SK-N-SH treated with all-trans-retinoic acid at 6 μM for 48 hours (cell line): ENCODE data around the gene NPPA.

Experiments
- ATAC-seq: fragments of 200-7000 bp; cut with Tn5 transposase; 3 replicates; pipeline ENCODE4 v1.9.1; 2020; ENCODE audit warnings: mild to moderate bottlenecking, moderate library complexity
- ARNTL ChIP-seq: fragments of 450-650 bp; formaldehyde crosslinking; IDR thresholded peaks from 2 replicates; pipeline ENCODE4 v1.5.0; 2020; ENCODE audit warnings: low read depth, mild to moderate bottlenecking, moderate library complexity, borderline replicate concordance
- BACH2 ChIP-seq: fragments of 250-450 bp; sonication (Bioruptor Pico); IDR thresholded peaks from 2 replicates; pipeline ENCODE4 v1.9.0; 2021; ENCODE audit warnings: mild to moderate bottlenecking, borderline replicate concordance
- CSDC2 ChIP-seq: fragments of 250-450 bp; sonication (Bioruptor Pico); IDR thresholded peaks from 2 replicates; pipeline ENCODE4 v1.5.0; 2020; ENCODE audit warnings: mild to moderate bottlenecking, moderate library complexity
- GLIS3 ChIP-seq: fragments of 250-450 bp; sonication (Bioruptor Pico); IDR thresholded peaks from 2 replicates; pipeline ENCODE4 v1.5.0; 2020; ENCODE audit warnings: mild to moderate bottlenecking, moderate library complexity
- ISL1 ChIP-seq: fragments of 250-450 bp; sonication (Bioruptor Pico); IDR thresholded peaks from 2 replicates; pipeline ENCODE4 v2.1.2; 2022; ENCODE audit warnings: mild to moderate bottlenecking, moderate library complexity
- OSR1 ChIP-seq: fragments of 250-450 bp; sonication (Bioruptor Pico); IDR thresholded peaks from 2 replicates; pipeline ENCODE4 v1.8.0; 2022; ENCODE audit warnings: moderate library complexity, mild to moderate bottlenecking, inconsistent platforms
- PATZ1 ChIP-seq: fragments of 250-450 bp; sonication (Bioruptor Pico); IDR thresholded peaks from 2 replicates; pipeline ENCODE4 v1.8.0; 2020; ENCODE audit warnings: mild to moderate bottlenecking, moderate library complexity, borderline replicate concordance
- POU6F1 ChIP-seq: fragments of 250-450 bp; sonication (Bioruptor Pico); IDR thresholded peaks from 2 replicates; pipeline ENCODE4 v1.8.0; 2021; ENCODE audit warnings: low read depth, mild to moderate bottlenecking, moderate library complexity, borderline replicate concordance
- PPARA ChIP-seq: fragments of 250-450 bp; sonication (Bioruptor Pico); IDR thresholded peaks from 2 replicates; pipeline ENCODE4 v1.5.0; 2020; ENCODE audit warnings: mild to moderate bottlenecking, borderline replicate concordance
- SNAI2 ChIP-seq: fragments of 250-450 bp; sonication (Bioruptor Pico); IDR thresholded peaks from 2 replicates; pipeline ENCODE4 v1.5.0; 2020; ENCODE audit warnings: mild to moderate bottlenecking, moderate library complexity
- TCF4 ChIP-seq: fragments of 250-450 bp; sonication (Bioruptor Pico); IDR thresholded peaks from 2 replicates; pipeline ENCODE4 v1.8.0; 2021; ENCODE audit warnings: mild to moderate bottlenecking, moderate library complexity, borderline replicate concordance
- TOX ChIP-seq: fragments of 250-450 bp; sonication (Bioruptor Pico); IDR thresholded peaks from 2 replicates; pipeline ENCODE4 v1.8.0; 2021; ENCODE audit warnings: mild to moderate bottlenecking, moderate library complexity, borderline replicate concordance
- TSHZ2 ChIP-seq: fragments of 250-450 bp; sonication (Bioruptor Pico); IDR thresholded peaks from 2 replicates; pipeline ENCODE4 v1.5.0; 2020; ENCODE audit warnings: mild to moderate bottlenecking, moderate library complexity
- ZC3H10 ChIP-seq: fragments of 250-450 bp; sonication (Bioruptor Pico); IDR thresholded peaks from 2 replicates; pipeline ENCODE4 v1.5.1; 2021; ENCODE audit warnings: mild to moderate bottlenecking, moderate library complexity
- ZFP3 ChIP-seq: fragments of 250-450 bp; sonication (Bioruptor Pico); IDR thresholded peaks from 2 replicates; pipeline ENCODE4 v1.5.0; 2020; ENCODE audit warnings: mild to moderate bottlenecking, moderate library complexity
- ZFP30 ChIP-seq: fragments of 450-650 bp; formaldehyde crosslinking; IDR thresholded peaks from 2 replicates; pipeline ENCODE4 v1.5.0; 2022; ENCODE audit warnings: mild to moderate bottlenecking, moderate library complexity
- ZNF565 ChIP-seq: fragments of 450-650 bp; formaldehyde crosslinking; conservative IDR thresholded peaks from 2 replicates; pipeline ENCODE4 v1.5.0; 2020; ENCODE audit warnings: low read depth, mild to moderate bottlenecking, moderate library complexity
- ZNF70 ChIP-seq: fragments of 450-650 bp; formaldehyde crosslinking; IDR thresholded peaks from 2 replicates; pipeline ENCODE4 v1.5.0; 2020; ENCODE audit warnings: mild to moderate bottlenecking, moderate library complexity
- TF ChIP-seq, protein P1 (sequence below): fragments of 250-450 bp; sonication (Bioruptor Pico); IDR thresholded peaks from 2 replicates; pipeline ENCODE4 v1.5.1; 2021; ENCODE audit warnings: mild to moderate bottlenecking, moderate library complexity
- TF ChIP-seq, protein P2 (sequence below): fragments of 250-450 bp; sonication (Bioruptor Pico); IDR thresholded peaks from 2 replicates; pipeline ENCODE4 v1.5.1; 2020; ENCODE audit warnings: low read depth, mild to moderate bottlenecking, moderate library complexity

Gene NPPA

GRCh38 chr1:11799099-11799498 is 48.5 kb downstream of the NPPA start:
- no peak for ATAC-seq
- TF ChIP-seq BACH2 (CRISPR knock-in tag) (no peak), ZNF70 (CRISPR knock-in tag) (no peak), PATZ1 (CRISPR knock-in tag) (no peak), OSR1 (CRISPR knock-in tag) (no peak), SNAI2 (CRISPR knock-in tag) (no peak), ZNF565 (CRISPR knock-in tag) (no peak), ISL1 (CRISPR knock-in tag) (no peak), ZFP3 (CRISPR knock-in tag) (no peak), ZC3H10 (CRISPR knock-in tag) (no peak), ARNTL (CRISPR knock-in tag) (no peak)
- TF ChIP-seq, protein P1, sequence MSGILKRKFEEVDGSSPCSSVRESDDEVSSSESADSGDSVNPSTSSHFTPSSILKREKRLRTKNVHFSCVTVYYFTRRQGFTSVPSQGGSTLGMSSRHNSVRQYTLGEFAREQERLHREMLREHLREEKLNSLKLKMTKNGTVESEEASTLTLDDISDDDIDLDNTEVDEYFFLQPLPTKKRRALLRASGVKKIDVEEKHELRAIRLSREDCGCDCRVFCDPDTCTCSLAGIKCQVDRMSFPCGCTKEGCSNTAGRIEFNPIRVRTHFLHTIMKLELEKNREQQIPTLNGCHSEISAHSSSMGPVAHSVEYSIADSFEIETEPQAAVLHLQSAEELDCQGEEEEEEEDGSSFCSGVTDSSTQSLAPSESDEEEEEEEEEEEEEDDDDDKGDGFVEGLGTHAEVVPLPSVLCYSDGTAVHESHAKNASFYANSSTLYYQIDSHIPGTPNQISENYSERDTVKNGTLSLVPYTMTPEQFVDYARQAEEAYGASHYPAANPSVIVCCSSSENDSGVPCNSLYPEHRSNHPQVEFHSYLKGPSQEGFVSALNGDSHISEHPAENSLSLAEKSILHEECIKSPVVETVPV = no peak
- TF ChIP-seq, all 23 proteins: peak for 0

DNA sequence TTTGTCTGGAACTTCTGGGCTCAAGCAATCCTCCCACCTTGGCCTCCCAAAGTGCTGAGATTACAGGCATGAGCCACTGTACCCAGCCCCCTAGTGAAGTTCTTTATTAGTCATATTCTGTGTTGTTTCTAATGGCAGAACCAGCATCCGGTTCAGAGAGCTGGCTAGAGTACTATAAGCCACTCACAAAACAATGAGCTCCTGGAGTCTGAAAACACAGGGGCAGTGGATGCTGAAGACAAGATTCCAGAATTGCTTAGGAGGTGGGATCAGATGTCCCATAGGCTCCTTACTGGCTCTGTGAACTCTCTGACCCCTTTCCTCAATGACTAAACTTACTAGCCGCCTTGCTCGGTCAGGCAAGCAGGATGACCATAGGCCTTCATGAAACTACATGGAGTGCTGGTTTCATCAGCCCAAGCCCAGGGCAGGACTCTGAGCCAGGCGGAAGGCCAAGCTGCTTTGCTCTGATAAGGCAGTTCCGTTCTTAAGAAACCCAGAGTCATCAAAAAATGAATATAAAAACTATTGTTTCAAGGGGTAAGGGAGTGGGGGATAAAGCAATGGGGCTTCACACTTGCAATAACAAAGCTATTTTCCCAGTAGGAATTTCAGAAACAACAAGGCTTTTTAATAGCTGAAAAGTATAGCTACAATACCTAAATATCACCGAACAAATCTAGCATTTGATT is 49.9 kb downstream of the NPPA start:
- TF ChIP-seq GLIS3 (CRISPR knock-in tag) (no peak), ARNTL (CRISPR knock-in tag) (no peak)
- no peak for ATAC-seq

DNA sequence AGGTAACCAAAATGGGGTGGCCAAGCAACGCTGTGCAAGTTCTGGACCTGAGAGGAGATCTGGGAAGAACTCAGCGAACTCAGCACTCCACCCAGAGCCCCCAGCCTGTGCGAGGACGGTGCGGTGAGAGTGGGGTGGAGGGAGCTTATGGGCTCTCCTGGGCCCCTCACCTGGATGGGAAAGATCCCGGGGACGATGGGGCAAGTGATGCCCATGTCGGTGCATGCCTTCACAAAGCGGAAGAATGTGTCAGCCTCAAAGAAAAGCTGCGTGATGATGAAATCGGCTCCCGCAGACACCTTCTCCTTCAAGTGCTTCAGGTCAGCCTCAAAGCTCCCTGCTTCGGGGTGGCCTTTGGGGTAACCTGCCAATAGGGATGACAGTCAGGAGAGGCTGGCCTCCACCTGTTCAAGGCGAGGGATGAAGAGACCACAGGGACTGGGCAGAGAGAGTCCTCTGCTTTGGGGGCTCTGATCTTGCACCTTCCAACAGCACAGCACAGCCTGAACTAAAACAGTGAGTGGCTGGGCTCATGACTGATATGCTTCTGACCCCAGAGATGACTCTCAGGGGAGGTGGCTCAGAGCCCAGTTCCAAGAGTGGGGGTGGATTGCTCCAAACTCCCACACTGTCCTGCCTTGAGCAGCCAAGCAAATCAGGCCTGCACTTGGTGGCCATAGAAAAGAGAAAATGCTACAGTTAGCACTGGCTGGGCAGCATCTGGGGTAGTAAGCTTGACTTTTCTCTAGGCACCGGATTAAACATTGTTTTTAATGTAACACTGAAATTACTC is 51.4 kb downstream of the NPPA start:
- TF ChIP-seq PATZ1 (CRISPR knock-in tag) = no peak
- no peak for TF ChIP-seq ZNF70 (CRISPR knock-in tag)
- no peak for TF ChIP-seq ISL1 (CRISPR knock-in tag)
- no peak for TF ChIP-seq CSDC2 (CRISPR knock-in tag)
- no peak for TF ChIP-seq TSHZ2 (CRISPR knock-in tag)
- no peak for TF ChIP-seq SNAI2 (CRISPR knock-in tag)
- TF ChIP-seq, protein P2, sequence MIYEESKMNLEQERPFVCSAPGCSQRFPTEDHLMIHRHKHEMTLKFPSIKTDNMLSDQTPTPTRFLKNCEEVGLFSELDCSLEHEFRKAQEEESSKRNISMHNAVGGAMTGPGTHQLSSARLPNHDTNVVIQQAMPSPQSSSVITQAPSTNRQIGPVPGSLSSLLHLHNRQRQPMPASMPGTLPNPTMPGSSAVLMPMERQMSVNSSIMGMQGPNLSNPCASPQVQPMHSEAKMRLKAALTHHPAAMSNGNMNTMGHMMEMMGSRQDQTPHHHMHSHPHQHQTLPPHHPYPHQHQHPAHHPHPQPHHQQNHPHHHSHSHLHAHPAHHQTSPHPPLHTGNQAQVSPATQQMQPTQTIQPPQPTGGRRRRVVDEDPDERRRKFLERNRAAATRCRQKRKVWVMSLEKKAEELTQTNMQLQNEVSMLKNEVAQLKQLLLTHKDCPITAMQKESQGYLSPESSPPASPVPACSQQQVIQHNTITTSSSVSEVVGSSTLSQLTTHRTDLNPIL = no peak
- no peak for TF ChIP-seq TOX (CRISPR knock-in tag)
- no peak for TF ChIP-seq OSR1 (CRISPR knock-in tag)
- TF ChIP-seq ZFP30 (CRISPR knock-in tag) = no peak
- TF ChIP-seq POU6F1 (CRISPR knock-in tag) = no peak
- TF ChIP-seq, protein P1 = no peak
- TF ChIP-seq TCF4 (CRISPR knock-in tag) = no peak
- TF ChIP-seq BACH2 (CRISPR knock-in tag) = no peak
- no peak for TF ChIP-seq ZNF565 (CRISPR knock-in tag)
- no peak for TF ChIP-seq ZFP3 (CRISPR knock-in tag)
- no peak for TF ChIP-seq ARNTL (CRISPR knock-in tag)
- TF ChIP-seq PPARA (CRISPR knock-in tag) = no peak
- TF ChIP-seq, all 23 proteins: peak for 0
- ATAC-seq = no peak
